HepG2 (cell line): ENCODE data around the gene CNOT10. TPM values are rescaled to one million over a fixed set of nuclear protein-coding genes. Genes with fewer than 3 reads are reported as not detected.

ENCODE experiments used
- AHR ChIP-seq: IDR thresholded peaks from 2 replicates; pipeline ENCODE4 v1.6.1; 2018; ENCODE audit warnings: missing genetic modification reagents, missing compliant biosample characterization
- ESRRA ChIP-seq: sonication (generic); formaldehyde crosslinking; IDR thresholded peaks from 2 replicates; pipeline ENCODE4 v1.5.1; 2020; ENCODE audit warnings: mild to moderate bottlenecking, low read depth, missing genetic modification reagents
- ETV5 ChIP-seq: IDR thresholded peaks from 2 replicates; pipeline ENCODE4 v1.6.1; 2018; ENCODE audit warnings: missing biosample characterization, missing genetic modification reagents, inconsistent platforms, borderline replicate concordance
- FOXA1 ChIP-seq, 2 experiments: fragments of 450-650 bp in 1 of 2; sonication (generic) in 1 of 2; formaldehyde crosslinking in 1 of 2; IDR thresholded peaks; 2 replicates each; pipeline versions ENCODE4 v1.4.0 to v1.6.1; 2016 to 2020; ENCODE audit warnings: missing genetic modification reagents in 1 of 2
- IKZF5 ChIP-seq: IDR thresholded peaks from 2 replicates; pipeline ENCODE4 v1.6.1; 2018; ENCODE audit warnings: missing genetic modification reagents, mild to moderate bottlenecking, missing compliant biosample characterization
- IRF9 ChIP-seq: sonication (generic); formaldehyde crosslinking; IDR thresholded peaks from 2 replicates; pipeline ENCODE4 v1.8.0; 2022; ENCODE audit warnings: missing genetic modification reagents, mild to moderate bottlenecking, borderline replicate concordance
- MAFG ChIP-seq: sonication (generic); formaldehyde crosslinking; IDR thresholded peaks from 2 replicates; pipeline ENCODE4 v1.5.1; 2020; ENCODE audit warnings: mild to moderate bottlenecking, missing genetic modification reagents
- NCOR1 ChIP-seq: fragments of 200-600 bp; sonication (generic); IDR thresholded peaks from 2 replicates; pipeline ENCODE4 v1.7.0; 2017; ENCODE audit warnings: antibody characterized with exemption, low read length, borderline replicate concordance
- PATZ1 ChIP-seq: sonication (generic); formaldehyde crosslinking; IDR thresholded peaks from 2 replicates; pipeline ENCODE4 v1.4.0; 2020; ENCODE audit warnings: missing genetic modification reagents
- PRDM10 ChIP-seq: sonication (generic); formaldehyde crosslinking; IDR thresholded peaks from 2 replicates; pipeline ENCODE4 v1.4.0; 2020; ENCODE audit warnings: low read depth, missing genetic modification reagents
- PTBP1 ChIP-seq: fragments of 200-400 bp; formaldehyde crosslinking; IDR thresholded peaks from 2 replicates; pipeline ENCODE4 v1.6.1; 2018; ENCODE audit warnings: low read length, low read depth; ENCODE audit not compliant: poor library complexity, severe bottlenecking
- RAD21 ChIP-seq: fragments of 450-650 bp; formaldehyde crosslinking; IDR thresholded peaks from 2 replicates; pipeline ENCODE4 v1.5.0; 2020; ENCODE audit warnings: mild to moderate bottlenecking
- REXO4 ChIP-seq: sonication (generic); formaldehyde crosslinking; IDR thresholded peaks from 2 replicates; pipeline ENCODE4 v1.8.0; 2022; ENCODE audit warnings: missing genetic modification reagents, mild to moderate bottlenecking, borderline replicate concordance
- THAP11 ChIP-seq: IDR thresholded peaks from 2 replicates; pipeline ENCODE4 v1.6.1; 2016; ENCODE audit warnings: missing biosample characterization, missing genetic modification reagents
- ZBTB25 ChIP-seq: IDR thresholded peaks from 2 replicates; pipeline ENCODE4 v1.6.1; 2018; ENCODE audit warnings: missing genetic modification reagents
- ZBTB38 ChIP-seq: sonication (generic); formaldehyde crosslinking; IDR thresholded peaks from 2 replicates; pipeline ENCODE4 v1.5.1; 2020; ENCODE audit warnings: mild to moderate bottlenecking, missing genetic modification reagents
- ZNF331 ChIP-seq: sonication (generic); formaldehyde crosslinking; IDR thresholded peaks from 2 replicates; pipeline ENCODE4 v1.4.0; 2020; ENCODE audit warnings: missing genetic modification reagents
- ZNF33B ChIP-seq: sonication (generic); formaldehyde crosslinking; IDR thresholded peaks from 2 replicates; pipeline ENCODE4 v1.5.1; 2020; ENCODE audit warnings: mild to moderate bottlenecking, missing genetic modification reagents
- ZNF496 ChIP-seq: sonication (generic); formaldehyde crosslinking; IDR thresholded peaks from 2 replicates; pipeline ENCODE4 v1.8.1; 2023; ENCODE audit warnings: mild to moderate bottlenecking, moderate library complexity, missing genetic modification reagents; ENCODE audit not compliant: insufficient replicate concordance
- ZNF766 ChIP-seq: sonication (generic); formaldehyde crosslinking; IDR thresholded peaks from 2 replicates; pipeline ENCODE4 v1.5.0; 2020; ENCODE audit warnings: missing genetic modification reagents, borderline replicate concordance
- polyA plus RNA-seq, 8 experiments: library from polyadenylated mRNA; depleted of rRNA in 3 of 8; stranded (reverse) in 7 of 8; unstranded in 1 of 8; fragments of >200 nt; fragmentation: Illumina TruSeq in 4 of 8; extraction: Trizol in 4 of 8; gene quantifications; 2 replicates each; pipeline versions ENCODE4 v1.2.1 to v1.2.3, GENCODE V29; 2011 to 2016; ENCODE audit warnings: low read depth in 4 of 8, missing spikeins in 1 of 8, mixed read lengths in 1 of 8; ENCODE audit not compliant: insufficient read depth in 1 of 8
- total RNA-seq, 5 experiments: library from RNA; depleted of rRNA; stranded (reverse); fragments of >200 nt; fragmentation: Illumina TruSeq; extraction: Trizol; gene quantifications; 2 replicates each; pipeline ENCODE4 v1.2.3, GENCODE V29; 2016; ENCODE audit warnings: low read depth in 1 of 5

The CNOT10 gene
- total and polyA plus RNA-seq, 2 of the 13 experiments (the other 11 are each of a cell fraction or from before 2014, with no cell fraction given), result 21.2 to 34.1 TPM

- TF ChIP-seq IRF9 (CRISPR knock-in tag) (no peak), ESRRA (CRISPR knock-in tag) (no peak), ZBTB25 (no peak), ZBTB38 (CRISPR knock-in tag) (no peak), ETV5 (CRISPR knock-in tag) (peak; percentile 14; the same call in 1 of the 2 replicates), REXO4 (no peak), PATZ1 (CRISPR knock-in tag) (peak; percentile 61; the same call in 1 of the 2 replicates), FOXA1 (IDR thresholded peaks at IDR 0.05) (no peak), FOXA1 (CRISPR knock-in tag; IDR thresholded peaks at IDR 0.05) (no peak), ZNF496 (CRISPR knock-in tag) (no peak), ZNF331 (CRISPR knock-in tag) (no peak), PRDM10 (CRISPR knock-in tag) (no peak), IKZF5 (CRISPR knock-in tag) (0 out of 2 replicates have a peak, but pooled peaks have one; percentile 35), AHR (CRISPR knock-in tag) (no peak), ZNF33B (no peak), PTBP1 (no peak), MAFG (CRISPR knock-in tag) (no peak), RAD21 (CRISPR knock-in tag) (no peak), NCOR1 (no peak), ZNF766 (CRISPR knock-in tag) (no peak), THAP11 (CRISPR knock-in tag) (0 out of 2 replicates have a peak, but pooled peaks have one; percentile 14)
Measured at GRCh38 chr3:32813180-32813579, 128.2 kb downstream of the CNOT10 start (continued).
